ENCODE data around the gene DST. TPM values are rescaled to one million over a fixed set of nuclear protein-coding genes. Genes with fewer than 3 reads are reported as not detected.

The DST gene
- polyA plus RNA-seq, 1 experiment: 80.6 TPM

DNA sequence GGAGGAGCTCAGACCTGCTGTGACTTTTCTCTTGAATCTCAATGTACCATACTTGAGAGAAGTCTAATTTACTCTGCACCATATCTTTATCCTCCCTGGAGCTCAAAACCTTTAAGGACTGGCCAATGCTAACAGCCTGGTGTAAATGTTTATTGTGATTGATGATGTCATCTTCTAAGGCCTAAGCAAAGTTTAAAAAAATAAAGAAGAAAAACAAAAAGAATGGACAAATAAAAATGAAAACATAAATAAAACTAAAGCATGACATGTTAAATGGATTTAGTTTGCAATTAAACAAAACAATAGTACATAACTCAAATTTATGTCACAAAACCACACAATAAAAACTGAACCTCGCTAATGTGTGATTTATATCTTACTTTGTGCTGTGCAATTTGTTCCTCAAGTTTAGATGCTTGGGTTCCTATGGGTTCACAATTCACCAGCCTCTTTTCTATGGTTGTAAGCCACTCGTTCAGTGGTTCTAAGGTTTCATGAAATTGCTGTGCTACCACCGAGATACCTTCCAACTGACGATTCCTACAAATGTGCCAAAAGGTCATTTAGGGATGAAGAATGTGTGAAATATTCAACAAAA lies 113.0 kb downstream of the DST start:
- Histone ChIP-seq H3K36me3 (ENCODE audit: control insufficient read depth, insufficient read depth, low read length) (peaks cover 2% of the 10 kb centered on the region), H3K27me3 (ENCODE audit: control insufficient read depth, insufficient read depth, low read length) (no peaks in the 10 kb centered on the region), H3K4me3 (ENCODE audit: low read depth, low read length) (no peak overlapping the region)
- TF ChIP-seq, protein P1, sequence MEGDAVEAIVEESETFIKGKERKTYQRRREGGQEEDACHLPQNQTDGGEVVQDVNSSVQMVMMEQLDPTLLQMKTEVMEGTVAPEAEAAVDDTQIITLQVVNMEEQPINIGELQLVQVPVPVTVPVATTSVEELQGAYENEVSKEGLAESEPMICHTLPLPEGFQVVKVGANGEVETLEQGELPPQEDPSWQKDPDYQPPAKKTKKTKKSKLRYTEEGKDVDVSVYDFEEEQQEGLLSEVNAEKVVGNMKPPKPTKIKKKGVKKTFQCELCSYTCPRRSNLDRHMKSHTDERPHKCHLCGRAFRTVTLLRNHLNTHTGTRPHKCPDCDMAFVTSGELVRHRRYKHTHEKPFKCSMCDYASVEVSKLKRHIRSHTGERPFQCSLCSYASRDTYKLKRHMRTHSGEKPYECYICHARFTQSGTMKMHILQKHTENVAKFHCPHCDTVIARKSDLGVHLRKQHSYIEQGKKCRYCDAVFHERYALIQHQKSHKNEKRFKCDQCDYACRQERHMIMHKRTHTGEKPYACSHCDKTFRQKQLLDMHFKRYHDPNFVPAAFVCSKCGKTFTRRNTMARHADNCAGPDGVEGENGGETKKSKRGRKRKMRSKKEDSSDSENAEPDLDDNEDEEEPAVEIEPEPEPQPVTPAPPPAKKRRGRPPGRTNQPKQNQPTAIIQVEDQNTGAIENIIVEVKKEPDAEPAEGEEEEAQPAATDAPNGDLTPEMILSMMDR (IDR thresholded peaks at IDR 0.05; ENCODE audit: insufficient read depth, low read depth, low read length): no peak
- no peak for DNase-seq (ENCODE audit: low read depth)
- CTCF ChIA-PET: interaction anchor here (2.7 kb wide), 1 partner anchor 41 kb away, joined by 7 read pairs; no protein-coding TSS in a partner anchor
- POLR2A ChIA-PET: no interaction called here

DNA sequence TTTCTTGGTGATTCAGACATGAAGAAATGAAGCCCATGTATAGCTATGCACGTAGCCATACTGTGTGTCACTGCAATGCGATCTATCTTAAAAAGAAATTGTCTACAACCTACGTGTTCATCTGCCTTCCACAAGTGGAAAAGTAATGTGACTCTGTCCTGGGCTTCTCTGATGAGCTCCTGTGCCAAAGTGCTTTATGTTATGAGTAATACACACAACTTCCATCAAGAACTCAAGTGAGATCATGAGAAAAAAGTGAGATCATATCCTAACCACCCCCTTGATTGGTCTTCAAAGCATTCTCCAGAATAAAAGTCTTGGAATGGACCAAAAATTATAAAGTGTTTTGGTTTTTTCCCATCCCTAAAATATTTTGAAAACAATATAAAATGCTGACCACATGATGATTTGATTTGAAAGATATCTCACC lies 114.3 kb downstream of the DST start:
- TF ChIP-seq, protein P1 (IDR thresholded peaks at IDR 0.05; ENCODE audit: insufficient read depth, low read depth, low read length): no peak
- Histone ChIP-seq H3K36me3 (ENCODE audit: control insufficient read depth, insufficient read depth, low read length) (peaks cover 2% of the 10 kb centered on the region), H3K27me3 (ENCODE audit: control insufficient read depth, insufficient read depth, low read length) (no peaks in the 10 kb centered on the region), H3K4me3 (ENCODE audit: low read depth, low read length) (no peak overlapping the region)
- DNase-seq (ENCODE audit: low read depth): peak; percentile 90
- ChIA-PET POLR2A (interaction anchor here (0.7 kb wide), 1 partner anchor 172 kb away, joined by 3 read pairs; no protein-coding TSS in a partner anchor), CTCF (interaction anchor here (0.9 kb wide), 1 partner anchor 13 kb away, joined by 5 read pairs; no protein-coding TSS in a partner anchor)

DNA sequence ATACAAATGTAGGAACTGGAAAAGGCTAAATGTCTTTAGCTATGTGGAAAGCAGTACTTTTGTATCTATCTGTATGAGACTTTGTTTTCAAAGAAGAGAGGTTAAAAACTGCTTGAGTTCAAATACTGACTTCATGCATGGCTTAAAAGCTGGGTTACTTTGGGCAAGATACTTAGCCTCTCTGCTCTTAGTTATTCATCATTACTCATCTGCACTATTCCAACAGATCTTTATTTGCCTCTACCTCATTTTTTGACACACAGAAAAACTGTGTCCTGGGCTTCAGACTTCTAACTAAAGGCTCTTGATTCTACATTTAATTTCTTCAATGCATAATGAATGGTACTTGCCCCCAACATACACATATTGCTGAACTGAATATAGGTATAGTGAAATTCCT lies 114.8 kb downstream of the DST start:
- ChIA-PET POLR2A (interaction anchor here (0.6 to 0.7 kb wide), 2 partner anchors 163 to 172 kb away, joined by 3 read pairs; no protein-coding TSS in a partner anchor), CTCF (interaction anchor here (0.9 kb wide), 1 partner anchor 14 kb away, joined by 5 read pairs; no protein-coding TSS in a partner anchor)
- Histone ChIP-seq H3K4me3 (ENCODE audit: low read depth, low read length) (no peak overlapping the region), H3K36me3 (ENCODE audit: control insufficient read depth, insufficient read depth, low read length) (peaks cover 2% of the 10 kb centered on the region), H3K27me3 (ENCODE audit: control insufficient read depth, insufficient read depth, low read length) (no peaks in the 10 kb centered on the region)
- TF ChIP-seq, protein P1 (IDR thresholded peaks at IDR 0.05; ENCODE audit: insufficient read depth, low read depth, low read length): no peak
- no peak for DNase-seq (ENCODE audit: low read depth)

DNA sequence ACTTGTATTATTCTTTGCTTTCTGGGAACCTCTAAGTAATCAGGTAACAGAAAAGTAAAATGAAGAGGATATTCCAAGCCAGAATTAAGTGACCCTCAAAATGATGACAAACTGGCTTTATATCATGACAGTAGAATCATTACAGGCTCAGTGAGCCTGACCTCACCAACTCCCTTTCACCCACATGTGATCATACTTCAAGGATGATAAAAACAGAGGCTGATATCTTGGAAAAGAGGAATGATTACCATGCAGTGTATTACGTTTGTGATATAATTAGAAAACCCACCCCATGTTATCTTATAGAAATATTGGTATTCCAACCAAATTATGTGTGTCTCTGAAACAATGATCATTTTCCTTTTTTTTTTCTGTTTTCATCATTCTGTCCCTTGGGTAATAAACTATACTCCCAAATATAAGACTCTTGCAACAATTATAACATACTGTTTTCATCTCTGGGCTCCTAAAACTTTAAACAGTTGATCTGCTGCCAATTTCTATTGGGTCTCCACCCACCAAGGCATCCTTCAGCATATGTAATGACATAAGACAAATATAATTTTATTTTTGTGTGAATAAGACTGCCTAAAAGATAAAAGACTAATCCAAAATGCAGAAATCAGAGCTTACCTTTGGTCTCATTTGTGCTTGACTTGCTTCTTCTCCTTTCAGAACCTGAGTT lies 115.7 kb downstream of the DST start:
- no peak for DNase-seq (ENCODE audit: low read depth)
- no peaks in the 10 kb centered on the region for H3K27me3 ChIP-seq (ENCODE audit: control insufficient read depth, insufficient read depth, low read length)
- TF ChIP-seq, protein P1 (IDR thresholded peaks at IDR 0.05; ENCODE audit: insufficient read depth, low read depth, low read length): no peak
- no peak overlapping the region for H3K4me3 ChIP-seq (ENCODE audit: low read depth, low read length)
- H3K36me3 ChIP-seq (ENCODE audit: control insufficient read depth, insufficient read depth, low read length): peaks cover 2% of the 10 kb centered on the region
- ChIA-PET CTCF (interaction anchor here (0.6 kb wide), 1 partner anchor 1006 kb away, joined by 3 read pairs; no protein-coding TSS in a partner anchor), POLR2A (interaction anchor here (0.6 kb wide), 1 partner anchor 164 kb away, joined by 3 read pairs; no protein-coding TSS in a partner anchor)
